ENCODE measurements around the gene EXOC3.

DNA sequence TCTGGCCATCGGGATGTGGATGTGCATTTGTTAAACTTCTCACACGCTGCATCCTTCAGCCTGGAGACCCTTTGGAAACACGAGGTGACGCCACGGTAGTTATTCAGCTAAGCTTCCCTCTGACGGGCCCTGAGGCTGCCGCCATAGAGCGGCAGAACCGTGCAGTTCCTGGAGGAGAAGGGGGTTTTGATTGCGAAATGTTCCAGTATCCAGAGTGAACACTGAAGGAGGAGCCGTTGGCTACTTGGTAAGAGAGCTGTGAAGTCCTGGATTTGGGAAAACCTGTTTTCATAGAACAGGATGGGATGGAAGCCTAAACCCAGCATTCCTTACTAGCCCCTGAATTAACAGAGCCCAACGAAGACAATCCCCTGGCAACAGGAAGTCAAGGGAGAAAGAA, 23.0 kb upstream of the EXOC3 start:
- TF ChIP-seq CTCF (IDR thresholded peaks at IDR 0.05; ENCODE audit: low read length) (no peak), EZH2 (IDR thresholded peaks at IDR 0.05; ENCODE audit: borderline replicate concordance, low read length) (no peak)

All from OCI-LY1 (cell line).